Measurements from ENCODE around the gene PDZD8.

Gene PDZD8

DNA sequence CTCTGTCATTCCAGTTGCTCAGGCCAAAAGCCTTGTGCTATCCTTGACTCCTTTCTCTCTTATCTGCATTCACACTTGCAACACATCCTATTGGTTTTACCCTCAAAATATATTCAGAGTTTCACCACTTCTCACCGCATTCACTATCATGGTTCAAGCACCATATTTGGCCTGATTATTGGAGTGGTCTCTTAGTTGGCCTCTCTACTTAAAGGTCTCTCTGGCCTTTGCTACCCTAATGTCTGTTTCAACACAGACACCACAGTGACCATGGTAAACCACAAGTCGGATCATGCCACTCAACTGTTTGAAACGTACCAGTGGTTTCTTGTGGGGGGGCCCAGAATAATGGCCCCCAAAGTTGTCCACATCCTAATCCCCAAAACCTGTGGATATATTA, 15.2 kb upstream of the PDZD8 start:
- no peak for DNase-seq

DNA sequence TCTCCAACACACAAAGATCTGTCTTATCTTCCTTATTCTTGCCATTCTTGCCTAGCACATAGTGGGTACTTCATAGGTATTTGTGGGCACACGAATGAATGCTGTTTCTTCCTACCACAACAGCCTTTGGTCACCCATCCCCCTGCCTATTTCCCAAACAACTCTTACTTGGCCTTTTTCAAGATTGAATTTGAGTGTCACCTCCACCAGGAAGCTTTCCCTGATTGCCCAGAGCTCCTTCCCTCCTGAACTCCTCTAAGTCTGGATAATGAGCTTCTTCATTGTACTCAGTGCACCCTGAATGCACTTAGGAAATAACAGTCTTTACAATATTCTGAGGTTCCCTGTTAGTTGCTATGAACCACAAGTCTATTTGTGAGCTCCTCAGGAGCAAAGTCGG, 11.6 kb upstream of the PDZD8 start:
- DNase-seq: no peak

DNA sequence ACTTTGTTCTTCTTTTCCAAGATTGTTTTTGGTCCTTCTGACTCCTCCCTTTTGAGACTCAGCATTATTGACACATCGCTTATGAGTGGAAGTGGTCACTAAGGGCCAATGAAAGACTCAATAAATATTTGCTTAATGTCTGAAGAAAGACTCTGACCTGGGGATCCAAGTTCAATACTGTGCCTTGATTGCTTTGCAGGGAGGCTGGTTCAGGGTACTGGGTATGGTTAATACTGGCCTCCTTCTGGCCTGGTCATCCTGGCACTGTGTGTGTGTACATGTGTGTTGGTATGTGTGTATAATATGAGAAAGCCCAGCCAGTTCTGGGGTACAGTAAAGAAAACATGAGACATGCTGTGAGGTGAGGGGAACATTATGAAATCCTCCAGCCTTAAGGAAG, 7.6 kb upstream of the PDZD8 start:
- DNase-seq: no peak

DNA sequence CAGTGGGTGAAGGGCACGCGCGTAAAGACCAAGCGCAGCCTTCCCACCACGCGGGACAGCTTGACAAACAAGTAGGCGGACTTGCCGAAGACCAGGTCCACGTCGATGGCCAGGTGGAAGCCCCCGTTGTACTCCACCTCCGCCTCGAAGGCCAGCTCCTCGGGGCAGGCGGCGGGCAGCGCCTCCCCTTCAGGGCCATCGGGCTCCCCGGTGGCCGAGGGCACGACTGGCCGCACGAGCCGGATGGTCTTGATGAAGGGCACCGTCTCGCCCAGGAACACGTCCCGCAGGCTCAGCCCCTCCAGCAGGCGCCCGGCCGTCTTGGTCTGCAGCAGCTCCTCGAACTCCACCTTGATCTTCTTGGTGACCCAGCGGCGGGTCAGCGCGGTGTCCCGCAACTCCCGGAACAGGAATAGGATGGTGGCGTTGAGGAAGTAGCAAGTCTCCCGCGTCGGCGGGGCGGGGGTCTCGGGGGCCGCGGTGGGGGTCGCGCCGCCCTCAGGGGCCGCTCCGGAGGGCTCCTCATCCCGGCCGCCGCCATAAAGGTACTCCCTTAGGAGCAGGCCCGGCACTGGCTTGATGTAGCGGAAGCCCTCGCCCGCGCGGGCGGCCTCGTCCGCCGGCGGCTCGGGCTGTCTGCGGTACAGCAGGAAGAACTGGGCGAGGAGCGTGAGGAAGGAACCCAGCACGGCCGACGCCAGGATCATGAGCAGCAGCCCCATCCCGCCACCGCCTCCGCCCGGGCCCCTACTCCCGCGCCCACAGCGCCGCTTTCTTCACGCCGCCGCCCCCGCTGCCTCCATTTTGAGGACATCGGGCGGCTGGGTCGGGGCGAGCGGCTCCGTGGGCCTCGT, 507 bp downstream of the PDZD8 start:
- DNase-seq: no peak

DNA sequence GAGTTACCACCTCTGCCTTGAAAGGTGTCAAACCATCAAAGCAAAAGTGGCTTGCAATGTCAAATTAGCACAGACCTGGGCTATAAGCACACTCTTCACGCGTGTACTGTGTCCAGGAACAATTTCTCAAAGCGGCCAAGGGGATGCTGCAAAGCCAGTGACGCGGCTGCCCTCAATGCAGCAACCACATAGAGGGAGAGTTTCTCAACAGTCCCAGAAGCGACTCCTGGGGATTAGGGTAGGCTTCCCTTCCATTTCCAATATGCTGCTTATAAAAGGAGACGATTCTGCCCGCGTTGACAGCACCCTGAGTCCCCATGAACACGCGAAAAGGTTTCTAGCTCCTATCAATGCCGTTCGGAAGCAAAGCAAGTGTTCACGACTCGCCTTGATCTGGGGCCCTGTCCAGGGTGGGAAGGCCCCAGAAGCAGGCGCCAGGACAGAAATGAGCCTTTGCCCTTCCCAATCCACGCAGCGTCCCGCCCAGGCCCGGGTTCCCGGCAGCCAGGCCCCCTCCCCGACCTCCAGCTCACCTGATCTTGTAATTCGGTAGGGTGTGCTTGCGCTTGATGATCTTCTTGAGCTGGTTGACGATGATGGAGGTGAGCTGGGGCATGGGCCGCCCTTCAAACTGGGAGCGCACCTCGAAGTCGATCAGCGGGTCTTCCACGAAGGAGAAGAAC, 1.3 kb downstream of the PDZD8 start:
- no peak for DNase-seq

DNA sequence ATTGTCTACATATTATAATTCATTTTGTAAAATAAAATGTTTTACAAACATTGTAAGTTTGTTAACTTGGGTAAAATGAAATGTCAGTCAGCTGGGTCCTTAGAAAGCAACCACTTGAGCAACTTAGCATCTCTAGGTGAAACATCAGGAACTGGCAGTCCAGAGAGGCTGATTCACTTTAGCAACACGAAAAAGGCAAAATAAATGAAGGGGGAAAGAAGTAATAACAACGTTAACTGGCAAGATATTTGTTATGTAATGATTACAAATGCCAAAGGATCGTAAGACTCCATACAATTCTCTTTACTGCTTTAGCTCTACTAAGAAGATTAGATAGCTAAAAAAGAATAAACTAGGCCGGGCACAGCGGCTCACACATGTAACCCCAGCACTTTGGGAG, 5.0 kb downstream of the PDZD8 start:
- no peak for DNase-seq

DNA sequence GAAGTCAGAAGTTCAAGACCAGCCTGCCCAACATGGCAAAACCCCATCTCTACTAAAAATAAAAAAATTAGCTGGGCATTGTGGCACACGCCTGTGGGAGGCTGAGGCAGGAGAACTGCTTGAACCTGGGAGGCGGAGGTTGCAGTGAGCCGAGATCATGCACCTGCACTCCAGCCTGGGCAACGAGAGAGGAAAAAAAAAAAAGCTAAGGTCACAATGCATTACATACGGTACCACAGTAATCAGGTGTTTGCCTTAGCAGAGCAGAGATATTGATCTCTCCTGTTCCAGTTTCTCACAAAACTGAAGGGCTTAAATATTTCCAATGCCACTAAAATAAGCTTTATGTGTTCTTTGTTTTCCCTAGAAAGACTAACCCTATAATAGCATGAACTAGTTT, 7.5 kb downstream of the PDZD8 start:
- no peak for DNase-seq

DNA sequence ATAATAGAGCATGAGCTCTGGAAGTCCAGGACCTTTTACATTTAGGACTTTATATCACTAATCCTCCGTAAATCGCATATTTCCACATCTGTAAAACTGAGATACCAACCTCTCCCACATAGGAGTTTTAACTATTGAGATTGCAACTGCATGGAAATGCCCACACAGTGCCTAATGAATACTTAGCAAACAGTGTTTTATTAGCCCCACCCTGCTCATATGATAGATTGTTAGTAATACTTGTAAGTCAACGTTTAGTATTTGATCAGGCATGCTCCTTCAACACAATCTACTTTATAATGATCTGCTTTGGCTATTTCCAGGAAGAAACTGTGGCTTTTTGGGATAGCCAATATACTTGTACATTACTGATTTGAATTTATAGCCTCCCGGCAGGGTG, 8.5 kb downstream of the PDZD8 start:
- DNase-seq: no peak

DNA sequence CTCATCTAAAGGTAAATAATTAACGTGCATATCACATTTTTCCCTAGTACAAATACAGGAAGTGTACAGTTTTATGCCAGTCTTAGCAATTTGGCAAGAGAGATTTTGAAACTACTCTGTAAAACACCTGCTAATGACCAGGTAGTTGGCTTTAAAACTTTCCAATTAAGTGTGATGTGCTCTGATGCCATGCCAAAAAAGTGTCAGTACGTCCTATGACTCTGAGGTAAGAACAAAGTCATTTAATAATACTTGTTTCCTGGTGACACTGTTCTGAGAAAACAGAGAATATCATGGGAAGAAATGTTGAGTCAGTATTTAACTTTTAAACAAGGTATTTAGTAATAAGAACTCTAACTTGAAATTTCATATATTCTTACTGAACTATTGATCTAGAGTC, 9.6 kb downstream of the PDZD8 start:
- no peak for DNase-seq

DNA sequence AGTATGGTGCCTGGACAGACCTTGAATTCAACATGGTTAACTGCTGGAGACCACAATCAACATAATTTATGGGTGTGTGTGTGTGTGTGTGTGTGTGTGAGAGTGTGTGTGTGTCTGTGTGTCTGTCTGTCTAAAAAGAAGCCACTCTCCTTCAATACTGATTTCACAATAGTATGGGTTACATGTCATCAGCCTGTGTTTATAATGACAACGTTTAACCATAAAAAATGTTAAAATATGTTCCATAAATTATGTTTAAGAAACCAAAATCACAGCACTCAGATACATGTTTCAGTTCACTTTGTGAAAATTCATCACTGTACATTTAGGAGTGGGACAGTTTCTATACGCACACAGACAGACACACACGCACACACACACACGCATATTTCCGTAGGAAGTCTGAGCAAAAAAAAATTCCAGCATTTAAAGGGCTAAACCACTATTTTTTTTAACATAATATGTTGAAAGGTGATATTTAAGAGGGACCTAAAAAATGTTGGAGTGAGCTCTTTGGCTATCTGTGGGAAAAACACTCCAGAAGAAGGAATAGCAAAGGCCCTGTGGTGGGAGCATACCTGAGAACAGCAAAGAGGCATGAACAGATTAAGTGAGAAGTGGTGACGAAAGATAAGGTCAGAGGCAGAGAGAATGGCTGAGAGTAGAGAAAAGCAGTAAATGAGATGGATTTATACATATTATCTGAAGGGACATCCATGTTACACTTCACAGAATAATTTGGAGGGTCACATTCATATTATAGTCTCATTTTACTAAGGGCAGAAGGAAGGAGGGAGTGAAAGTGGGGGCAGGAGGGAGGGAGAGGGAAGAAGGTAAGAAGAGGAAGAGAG, 10.9 kb downstream of the PDZD8 start:
- DNase-seq: no peak

DNA sequence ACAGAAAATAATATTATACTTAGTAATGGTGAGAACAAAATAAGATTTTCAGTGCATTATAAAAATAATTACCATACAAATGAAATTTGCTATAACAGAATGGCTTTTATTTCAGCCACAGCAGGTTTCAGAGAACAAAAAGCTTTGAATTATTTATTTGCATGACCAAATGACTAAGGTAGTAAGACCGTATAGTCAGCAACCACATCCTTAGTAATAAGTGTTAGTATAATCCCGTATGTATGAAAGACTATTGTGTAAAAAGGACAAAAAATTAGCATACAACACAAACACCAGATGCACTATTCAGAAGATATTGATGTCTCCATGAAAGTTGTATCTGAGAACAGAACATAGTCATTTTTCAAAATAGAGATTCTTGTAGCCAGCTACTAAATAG, 12.2 kb downstream of the PDZD8 start:
- no peak for DNase-seq

DNA sequence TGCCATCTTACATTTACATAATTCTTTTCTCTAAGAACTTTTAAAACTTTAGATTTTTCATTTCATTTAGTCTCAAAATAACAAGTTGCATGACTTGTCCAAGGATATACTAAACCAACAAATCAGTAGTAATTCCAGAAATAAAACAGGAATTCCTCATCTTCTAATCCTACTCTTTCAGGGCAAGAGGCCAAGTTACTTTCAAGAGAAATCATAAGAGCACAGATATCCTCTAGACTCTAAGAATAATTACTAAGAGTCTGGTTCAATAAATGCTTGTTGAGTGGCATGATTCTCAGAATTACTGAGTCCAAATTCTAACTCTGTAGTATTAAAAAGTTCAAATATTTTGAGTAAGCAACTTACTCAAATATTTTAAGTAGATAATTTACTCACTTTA, 12.9 kb downstream of the PDZD8 start:
- no peak for DNase-seq

DNA sequence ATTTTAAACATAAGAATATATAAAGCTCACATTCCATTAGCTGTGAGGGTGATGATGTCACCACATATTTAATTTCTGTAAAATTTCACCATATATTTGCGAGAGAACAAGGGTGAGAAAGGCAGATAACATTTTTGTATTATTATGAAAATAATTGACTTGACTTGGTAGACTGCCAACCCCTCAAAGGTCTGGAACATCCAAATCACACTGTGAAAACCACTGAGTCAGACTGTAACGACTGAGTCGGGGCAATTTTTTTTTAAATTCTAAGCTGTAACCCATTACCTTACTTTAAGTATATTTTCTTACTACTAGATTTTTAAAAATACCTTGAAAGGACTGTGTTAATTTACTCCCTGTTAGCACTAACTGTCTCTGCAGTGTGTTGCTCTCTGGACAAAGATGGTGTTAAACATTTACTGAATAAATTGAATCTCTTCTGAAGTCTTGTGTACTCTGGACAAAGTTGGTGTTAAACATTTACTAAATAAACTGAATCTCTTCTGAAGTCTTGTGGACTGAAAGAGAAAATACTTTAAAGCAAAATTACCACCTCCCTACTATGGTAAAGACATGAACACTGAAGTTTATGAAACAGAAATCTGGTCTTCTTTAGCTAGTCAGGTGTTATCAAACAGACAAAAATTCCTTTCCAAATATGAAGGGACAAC, 14.1 kb downstream of the PDZD8 start:
- no peak for DNase-seq

DNA sequence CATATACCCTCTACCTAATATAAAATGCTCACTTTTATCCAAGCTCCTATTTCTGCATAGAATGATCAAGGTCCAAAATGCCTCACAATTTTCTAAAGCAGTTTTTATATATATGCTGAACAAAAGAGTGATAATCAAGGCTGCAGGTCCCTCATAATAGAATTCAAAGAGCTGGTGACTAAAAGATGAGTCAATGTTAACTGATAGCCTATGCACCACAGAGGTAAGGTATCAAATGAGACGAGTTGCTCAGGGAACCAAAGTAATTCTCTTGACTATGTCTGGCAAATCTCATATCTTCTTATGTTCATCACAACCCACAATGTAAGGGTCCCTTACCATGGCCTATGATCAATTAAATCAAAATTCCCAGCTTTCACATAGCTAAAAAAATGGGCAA, 15.2 kb downstream of the PDZD8 start:
- DNase-seq: no peak

DNA sequence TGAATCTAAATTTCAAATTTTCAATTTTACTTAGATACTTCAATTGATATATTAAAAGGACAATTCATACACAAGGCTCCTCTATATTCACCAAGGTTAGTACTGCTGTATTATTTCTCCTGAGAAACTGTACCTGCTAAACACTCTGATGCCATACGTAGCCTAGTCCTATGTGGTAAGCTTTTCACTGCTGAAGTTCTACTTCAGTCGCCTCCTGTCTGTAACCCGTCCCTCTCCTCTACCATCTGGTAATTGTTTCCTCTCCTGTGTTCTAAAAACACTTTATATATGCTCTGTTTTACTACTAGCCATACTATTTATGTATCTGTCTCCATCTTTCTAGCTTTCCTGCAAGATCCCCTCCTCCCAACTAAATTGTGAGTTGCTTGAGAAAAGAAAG, 20.2 kb downstream of the PDZD8 start:
- no peak for DNase-seq

DNA sequence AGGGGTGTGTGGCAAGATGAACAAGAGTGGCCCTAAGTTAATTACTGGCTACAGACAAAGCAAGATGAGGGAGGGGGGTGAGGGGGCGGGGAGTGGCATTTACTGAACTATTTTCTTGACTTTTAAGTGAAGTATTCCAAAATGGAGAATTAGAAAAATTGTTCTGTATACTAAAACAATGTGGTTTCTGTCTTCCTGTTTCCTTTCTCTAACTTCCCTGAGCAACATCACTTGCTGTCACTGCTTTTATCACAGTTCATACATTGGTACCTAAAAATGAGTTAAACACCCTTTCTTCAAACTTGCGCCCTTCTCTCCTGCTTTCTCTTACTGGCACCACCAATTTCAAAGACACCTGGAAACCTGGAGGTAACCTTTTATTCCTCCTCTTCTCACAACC, 21.6 kb downstream of the PDZD8 start:
- no peak for DNase-seq

DNA sequence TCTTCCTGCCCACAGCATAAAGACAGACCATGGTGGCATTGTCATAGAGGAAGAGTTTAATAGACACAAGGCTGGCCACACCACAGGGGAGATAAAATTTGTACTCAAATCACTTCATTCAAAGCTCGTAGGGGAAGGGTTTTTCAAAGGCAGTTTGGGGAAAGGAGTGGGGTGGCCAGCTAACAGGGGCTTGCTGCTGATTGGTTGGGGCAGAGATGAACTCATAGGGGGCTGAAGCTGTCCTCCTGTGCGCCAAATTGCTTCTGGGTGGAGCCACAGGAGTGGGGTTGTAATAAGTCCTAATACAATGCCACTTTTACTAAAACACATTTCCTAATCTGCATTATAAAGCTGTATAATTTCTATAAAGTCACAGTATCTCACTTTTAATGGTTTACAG, 22.5 kb downstream of the PDZD8 start:
- DNase-seq: no peak

DNA sequence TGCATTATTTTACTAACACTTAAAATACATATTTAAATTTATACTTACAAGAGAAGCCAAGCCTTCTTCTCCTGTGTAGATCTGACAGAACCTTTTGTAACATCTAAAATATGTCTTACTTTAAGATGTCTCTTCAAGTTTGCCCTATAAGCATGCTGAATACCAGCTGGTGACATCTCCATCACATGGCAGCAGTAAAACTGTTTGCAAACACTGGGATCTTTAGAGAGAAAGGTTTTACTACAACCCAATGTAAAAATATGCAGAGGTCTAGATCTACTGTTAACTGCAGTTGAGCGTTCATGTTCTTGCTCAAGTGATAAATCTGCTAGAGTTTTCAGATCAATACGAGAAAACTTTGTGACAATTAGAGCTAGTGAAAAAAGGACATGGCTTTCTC, 23.2 kb downstream of the PDZD8 start:
- no peak for DNase-seq

DNA sequence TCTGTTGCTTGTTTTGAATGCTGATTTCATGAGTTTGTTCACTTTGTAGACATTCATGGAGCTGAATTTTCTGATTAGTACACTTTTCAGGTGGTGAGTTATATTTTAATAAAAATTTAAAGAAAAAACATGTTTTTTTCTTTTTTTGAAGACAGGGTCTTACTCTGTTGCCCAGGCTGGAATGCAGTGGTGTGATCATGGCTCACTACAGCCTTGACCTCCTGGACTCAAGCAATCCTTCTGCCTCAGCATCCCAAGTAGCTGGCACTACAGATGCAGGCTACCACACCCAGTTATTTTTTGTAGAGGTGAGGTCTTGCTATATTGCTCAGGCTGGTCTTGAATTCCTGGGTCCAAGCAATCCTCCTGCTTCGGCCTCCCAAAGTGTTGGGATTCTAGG, 23.7 kb downstream of the PDZD8 start:
- DNase-seq: no peak

DNA sequence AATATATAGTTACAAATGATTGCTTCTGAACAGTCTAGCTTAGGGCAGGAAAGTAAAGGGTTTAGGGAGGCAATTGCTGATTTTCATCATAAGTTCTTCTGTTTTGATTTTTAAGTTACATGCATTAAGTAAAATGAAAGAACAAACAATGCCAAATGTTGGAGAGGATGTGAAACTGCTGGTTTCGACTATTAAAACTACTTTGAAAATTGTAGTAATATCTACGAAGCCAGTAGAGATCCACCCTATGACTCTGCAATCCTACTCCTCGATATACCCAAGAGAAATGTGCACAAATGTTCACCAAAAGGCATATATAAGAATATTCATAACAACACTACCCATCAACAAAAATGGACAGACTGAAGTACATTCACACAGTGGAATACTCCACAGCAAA, 24.3 kb downstream of the PDZD8 start:
- no peak for DNase-seq

DNA sequence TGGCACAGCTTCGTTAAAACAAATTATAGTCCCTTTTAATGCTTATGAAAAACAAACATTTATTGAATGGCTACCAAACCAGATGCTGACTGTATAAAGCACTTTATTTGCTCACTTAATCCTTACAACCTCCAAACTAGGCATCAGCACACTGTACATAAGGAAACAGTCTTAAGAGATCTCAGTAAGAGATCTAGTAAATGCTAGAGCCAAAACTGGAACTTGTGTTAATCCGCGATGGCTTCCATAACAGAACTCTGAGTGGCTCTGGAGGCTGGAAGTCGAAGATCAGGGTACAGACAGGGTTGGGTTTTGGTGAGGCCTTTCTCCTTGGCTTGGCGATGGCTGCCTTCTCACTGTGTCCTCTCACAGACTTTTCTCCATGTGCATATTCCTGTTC, 27.0 kb downstream of the PDZD8 start:
- no peak for DNase-seq

DNA sequence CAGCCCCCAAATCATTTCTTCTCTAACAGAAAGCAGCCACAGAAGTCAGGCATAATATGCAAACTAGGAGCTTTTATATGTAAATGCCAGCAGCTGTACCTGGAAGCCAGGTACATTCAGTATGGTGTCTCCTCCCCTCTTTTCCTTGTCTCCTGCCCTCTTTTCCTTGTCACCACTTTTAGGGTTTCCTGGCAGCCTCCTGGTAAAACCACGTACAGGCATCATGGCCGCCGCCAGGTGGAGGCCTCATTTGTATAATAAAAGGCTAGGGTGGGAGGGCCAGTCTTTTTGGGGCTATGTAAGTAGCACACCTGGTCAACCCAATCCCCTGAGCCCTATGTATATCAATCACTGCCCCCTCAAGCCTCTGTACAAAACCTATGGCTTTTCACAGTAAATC, 28.7 kb downstream of the PDZD8 start:
- DNase-seq: no peak

DNA sequence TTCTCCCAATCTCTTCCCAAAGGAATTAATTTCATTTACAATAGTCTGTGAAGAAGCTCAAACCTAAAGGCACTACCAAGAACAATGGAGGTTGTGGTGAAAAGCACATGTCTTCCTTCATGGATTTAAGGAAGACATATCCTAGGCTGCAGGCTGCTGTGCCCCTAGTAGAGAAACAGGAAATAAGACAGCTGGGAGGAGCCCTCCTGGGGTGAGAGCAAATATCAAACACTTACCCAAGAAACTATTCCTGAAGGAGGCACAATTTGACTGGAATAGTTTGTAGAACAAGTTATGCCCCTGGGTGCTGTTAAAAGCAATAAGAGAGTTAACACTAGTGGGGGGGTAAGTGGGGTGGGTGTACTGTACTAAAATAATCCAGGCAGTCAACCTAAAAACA, 30.1 kb downstream of the PDZD8 start:
- no peak for DNase-seq

Data from NCI-H1694 (cell line).